K562 (cell line): ENCODE measurements around the gene PRKAA2. TPM values are rescaled to one million over a fixed set of nuclear protein-coding genes. Genes with fewer than 3 reads are reported as not detected.

Experiments used
- ATAC-seq: fragments of 200-7000 bp; cut with Tn5 transposase; 3 replicates; pipeline ENCODE4 v1.9.1; 2020; ENCODE audit warnings: moderate library complexity
- BruUV-seq: library from RNA; stranded (reverse); fragments of 400-500 nt; replicated peaks from 2 replicates; lab custom pipeline; 2021; lab: Mats Ljungman, UMichigan
- CTCF ChIA-PET: fragments of 300-600 bp; formaldehyde crosslinking; extraction: SDS; loops from one replicate; lab custom pipeline; 2021; ENCODE audit warnings: low intra/inter-chr PET ratio; lab: Yijun Ruan, JAX
- POLR2A ChIA-PET: fragments of 300-600, 350-650 bp; sonication (Branson Sonifier 250); formaldehyde crosslinking; extraction: SDS; loops from one replicate; lab custom pipeline; 2021; ENCODE audit warnings: antibody characterized with exemption, inconsistent platforms; lab: Yijun Ruan, JAX
- DNase-seq, 4 experiments: peaks; one replicate each; pipeline versions ENCODE4 v3.0.0 to v3.0.0-alpha.2; 2011 to 2018; ENCODE audit warnings: low spot score in 3 of 4, mixed read lengths in 3 of 4; ENCODE audit errors: extremely low read depth in 1 of 4
- FAIRE-seq: peaks from 2 replicates; lab custom pipeline; 2011; peaks lifted over from hg19 to GRCh38; lab: Jason Lieb, UNC
- H2AFZ ChIP-seq: 2 replicates; pipeline ENCODE4 v1.6.0; 2011; ENCODE audit warnings: low read depth, low read length, control low read depth, inconsistent platforms
- H3K27ac ChIP-seq: fragments of 200-600 bp; 3 replicates; pipeline ENCODE4 v1.8.0; 2011; ENCODE audit warnings: low read depth, mild to moderate bottlenecking, control low read depth, inconsistent platforms, low read length, moderate library complexity, mixed read lengths; ENCODE audit errors: extremely low read depth
- H3K27me3 ChIP-seq, 2 experiments: fragments of 300-600 bp in 1 of 2; 2 replicates in 1 of 2; 3 replicates in 1 of 2; pipeline versions ENCODE4 v1.6.0 to v1.8.0; 2011; ENCODE audit warnings: inconsistent platforms in 2 of 2, low read length in 2 of 2, mild to moderate bottlenecking in 1 of 2, mixed read lengths in 1 of 2, moderate library complexity in 1 of 2; ENCODE audit not compliant: control insufficient read depth in 2 of 2, insufficient read depth in 2 of 2
- H3K36me3 ChIP-seq: fragments of 300-600 bp; 3 replicates; pipeline ENCODE4 v1.8.0; 2011; ENCODE audit warnings: mild to moderate bottlenecking, low read length, inconsistent platforms; ENCODE audit not compliant: control insufficient read depth, insufficient read depth
- H3K4me1 ChIP-seq, 2 experiments: fragments of 200-600 bp in 1 of 2; replicated peaks in 1 of 2; 2 replicates in 1 of 2; 3 replicates in 1 of 2; pipeline versions ENCODE4 v1.5.1 to v1.8.0; 2011; ENCODE audit warnings: inconsistent platforms in 2 of 2, low read length in 2 of 2, mild to moderate bottlenecking in 1 of 2, mixed read lengths in 1 of 2, moderate library complexity in 1 of 2; ENCODE audit not compliant: control insufficient read depth in 2 of 2, insufficient read depth in 2 of 2
- H3K4me2 ChIP-seq: 2 replicates; pipeline ENCODE4 v1.6.1; 2011; ENCODE audit warnings: low read length, control low read depth, inconsistent platforms, mixed read lengths; ENCODE audit not compliant: insufficient read depth
- H3K4me3 ChIP-seq: fragments of 200-600 bp; sonication (generic), shearing (Covaris generic); 2 replicates; pipeline ENCODE4 v1.5.1; 2016; ENCODE audit warnings: control low read depth, inconsistent platforms
- H3K79me2 ChIP-seq: fragments of 200-600 bp; 3 replicates; pipeline ENCODE4 v1.8.0; 2011; ENCODE audit warnings: low read length, inconsistent platforms; ENCODE audit not compliant: control insufficient read depth, insufficient read depth
- H3K9ac ChIP-seq, 2 experiments: 2 replicates each; pipeline versions ENCODE4 v1.6.0 to v1.6.1; 2011; ENCODE audit warnings: low read depth in 2 of 2, low read length in 2 of 2, control low read depth in 1 of 2, inconsistent platforms in 1 of 2, mild to moderate bottlenecking in 1 of 2, mixed read lengths in 1 of 2; ENCODE audit not compliant: insufficient read depth in 1 of 2
- H3K9me1 ChIP-seq: one replicate; pipeline ENCODE4 v1.6.0; 2011; ENCODE audit warnings: inconsistent platforms, mild to moderate bottlenecking, low read length, moderate library complexity; ENCODE audit not compliant: control insufficient read depth, insufficient read depth
- H3K9me3 ChIP-seq: replicated peaks from 2 replicates; pipeline ENCODE4 v1.5.1; 2011; ENCODE audit warnings: low read depth, low read length, inconsistent platforms; ENCODE audit not compliant: control insufficient read depth, insufficient read depth
- H4K20me1 ChIP-seq: replicated peaks from 2 replicates; pipeline ENCODE4 v1.6.1; 2011; ENCODE audit warnings: low read length, inconsistent platforms, mixed read lengths; ENCODE audit not compliant: control insufficient read depth, insufficient read depth
- BCOR ChIP-seq: fragments of 450-650 bp; IDR thresholded peaks from 2 replicates; pipeline ENCODE4 v1.6.1; 2016
- E2F1 ChIP-seq: sonication (generic); formaldehyde crosslinking; IDR thresholded peaks from 2 replicates; pipeline ENCODE4 v1.8.1; 2023; ENCODE audit warnings: mild to moderate bottlenecking, missing genetic modification reagents, moderate library complexity
- MAX ChIP-seq: sonication (generic); formaldehyde crosslinking; IDR thresholded peaks from 2 replicates; pipeline ENCODE4 v1.9.0; 2022; ENCODE audit warnings: mild to moderate bottlenecking, missing genetic modification reagents
- RAD51 ChIP-seq: fragments of 450-650 bp; IDR thresholded peaks from 2 replicates; pipeline ENCODE4 v1.7.1; 2016; ENCODE audit warnings: low read depth, mild to moderate bottlenecking, borderline replicate concordance
- ZBTB43 ChIP-seq: sonication (generic); formaldehyde crosslinking; IDR thresholded peaks from 2 replicates; pipeline ENCODE4 v1.8.0; 2023; ENCODE audit warnings: mild to moderate bottlenecking, missing genetic modification reagents
- ZNF184 ChIP-seq: sonication (generic); formaldehyde crosslinking; IDR thresholded peaks from 2 replicates; pipeline ENCODE4 v1.5.0; 2020; ENCODE audit warnings: missing genetic modification reagents
- ZNF347 ChIP-seq: fragments of 450-650 bp; formaldehyde crosslinking; IDR thresholded peaks from 2 replicates; pipeline ENCODE4 v1.4.0; 2020; ENCODE audit warnings: low read depth, mild to moderate bottlenecking, moderate library complexity
- ZNF518B ChIP-seq: fragments of 250-450 bp; sonication (Bioruptor Pico); IDR thresholded peaks from 2 replicates; pipeline ENCODE4 v1.5.0; 2021; ENCODE audit warnings: mild to moderate bottlenecking, moderate library complexity
- WGBS: fragments of 100-300 bp; shearing (Covaris generic); methylation state at CpG from one replicate; pipeline ENCODE4 v1.1.6; 2016; ENCODE audit warnings: low coverage, mixed read lengths; ENCODE audit not compliant: insufficient coverage; ENCODE audit errors: missing lambda C conversion rate; 5-methylcytosine and 5-hydroxymethylcytosine counted together
- in situ Hi-C: fragments of 300-500 bp; cut with MboI; formaldehyde crosslinking; loops from 4 replicates; pipeline ENCODE4 v1.15.0; 2018; ENCODE audit warnings: inconsistent platforms, mixed read lengths
- intact Hi-C: fragments of 100-400 bp; cut with micrococcal nuclease; formaldehyde crosslinking; loops from 2 replicates; pipeline ENCODE4 v1.14.2; 2022
- polyA plus RNA-seq, 8 experiments: library from polyadenylated mRNA; depleted of rRNA in 4 of 8; stranded (reverse) in 5 of 8; unstranded in 3 of 8; fragments of >200 nt; fragmentation: Nextera tagmentation in 2 of 8; fragmentation: Illumina TruSeq in 1 of 8; extraction: Ambion mirVana in 2 of 8; extraction: Trizol in 1 of 8; gene quantifications; 2 replicates each; pipeline versions ENCODE4 v1.2.1 to v1.2.3, GENCODE V29; 2011 to 2014; ENCODE audit warnings: inconsistent platforms in 1 of 8, missing spikeins in 1 of 8
- total RNA-seq, 7 experiments: library from RNA; depleted of rRNA in 6 of 7; stranded (reverse); fragments of >200 nt in 6 of 7; fragmentation: Illumina TruSeq in 2 of 7; extraction: Trizol in 2 of 7; gene quantifications; 2 replicates each; pipeline versions ENCODE4 v1.2.1 to v1.2.3, GENCODE V29; 2011 to 2021; ENCODE audit warnings: low replicate concordance in 1 of 7

The PRKAA2 gene
- total and polyA plus RNA-seq, 9 of the 15 experiments (the other 6 are each of a cell fraction or from before 2014, with no cell fraction given): 0.01 TPM; not detected in 8

GRCh38 chr1:56675763-56676162 lies 30.6 kb downstream of the PRKAA2 start:
- ChIA-PET CTCF (no interaction called here), POLR2A (no interaction called here)
- no TSS peak for BruUV-seq
- DNase-seq: no peak
- Histone ChIP-seq H3K9me3 (no peaks in the 10 kb centered on the region), H3K4me1 (no peaks in the 10 kb centered on the region), H4K20me1 (no peaks in the 10 kb centered on the region), H3K4me2 (no peak overlapping the region), H2AFZ (no peak overlapping the region), H3K4me3 (no peak overlapping the region), H3K9ac (no peak overlapping the region), H3K9me1 (no peaks in the 10 kb centered on the region), H3K27me3 (no peaks in the 10 kb centered on the region), H3K27ac (no peak overlapping the region), H3K79me2 (no peaks in the 10 kb centered on the region), H3K36me3 (no peaks in the 10 kb centered on the region)
- TF ChIP-seq RAD51 (no peak), ZBTB43 (CRISPR knock-in tag) (no peak)
- intact Hi-C loops: no loop called here
- ATAC-seq: no peak
- no peak for FAIRE-seq
- in situ Hi-C loops: no loop called here

GRCh38 chr1:56676571-56677035 lies 31.5 kb downstream of the PRKAA2 start:
- 0% methylated on average over 2 of the region's 2 CpGs for whole genome bisulfite sequencing
- H3K9me1 ChIP-seq: no peaks in the 10 kb centered on the region
- no peak for DNase-seq
- BruUV-seq: no TSS peak
- intact Hi-C loops (no loop called here), in situ Hi-C loops (no loop called here)
- H3K4me2 ChIP-seq: no peak overlapping the region
- no peak overlapping the region for H3K4me3 ChIP-seq
- no peak overlapping the region for H3K27ac ChIP-seq
- ChIA-PET CTCF (no interaction called here), POLR2A (no interaction called here)
- H3K27me3 ChIP-seq: no peaks in the 10 kb centered on the region
- no peaks in the 10 kb centered on the region for H3K36me3 ChIP-seq
- H3K79me2 ChIP-seq: no peaks in the 10 kb centered on the region
- no peak overlapping the region for H3K9ac ChIP-seq
- no peak for ATAC-seq
- FAIRE-seq: no peak
- H2AFZ ChIP-seq: no peak overlapping the region
- H3K9me3 ChIP-seq: no peaks in the 10 kb centered on the region
- H3K4me1 ChIP-seq: no peaks in the 10 kb centered on the region
- no peaks in the 10 kb centered on the region for H4K20me1 ChIP-seq
- TF ChIP-seq ZNF347 (CRISPR knock-in tag): no peak
- TF ChIP-seq ZNF184 (CRISPR knock-in tag): no peak
- no peak for TF ChIP-seq MAX (CRISPR knock-in tag)
- no peak for TF ChIP-seq ZNF518B (CRISPR knock-in tag)
- no peak for TF ChIP-seq E2F1
- TF ChIP-seq BCOR: no peak
